Testis (tissue), 3 donors: Measurements from ENCODE around the gene THADA. TPM values are rescaled to one million over a fixed set of nuclear protein-coding genes. Genes with fewer than 3 reads are reported as not detected.
"Not testable (repeated sequence)": the region's sequence is repeated elsewhere in the genome, so short reads cannot be mapped to it uniquely, and the experiment has no call there.

ENCODE experiments used
- DNase-seq: peaks from one replicate; pipeline ENCODE4 v3.0.0-alpha.2; 2019
- H3K27ac ChIP-seq, 2 donors: fragments of 200-600 bp; sonication (generic); one replicate each; pipeline ENCODE4 v1.5.1; 2019
- H3K27me3 ChIP-seq: fragments of 200-600 bp; sonication (generic); one replicate; pipeline ENCODE4 v1.5.1; 2019
- H3K36me3 ChIP-seq: fragments of 200-600 bp; sonication (generic); one replicate; pipeline ENCODE4 v1.5.1; 2017; ENCODE audit warnings: low read depth; ENCODE audit errors: missing control alignments
- H3K4me1 ChIP-seq: fragments of 200-600 bp; sonication (generic); one replicate; pipeline ENCODE4 v1.5.1; 2019
- H3K4me3 ChIP-seq, 2 donors: fragments of 200-600 bp; sonication (generic); one replicate each; pipeline ENCODE4 v1.5.1; 2017 to 2019
- H3K9me3 ChIP-seq: fragments of 200-600 bp; sonication (generic); one replicate; pipeline ENCODE4 v1.5.1; 2017
- POLR2A ChIP-seq: fragments of 450-650 bp; IDR thresholded peaks from one replicate; pipeline ENCODE4 v1.6.1; 2017; ENCODE audit warnings: antibody characterized with exemption, mild to moderate bottlenecking, moderate library complexity
- WGBS, 2 donors: methylation state at CpG; one replicate each; pipeline ENCODE4 v1.1.5; 2018; 5-methylcytosine and 5-hydroxymethylcytosine counted together
- intact Hi-C: fragments of 100-400 bp; cut with DNase I; formaldehyde crosslinking; loops from one replicate; pipeline ENCODE4 v1.15.1; 2023; ENCODE audit warnings: low total_unique reads
- polyA plus RNA-seq: library from polyadenylated mRNA; stranded (reverse); fragments of 350-450 nt; fragmentation: Illumina TruSeq; extraction: RNeasy Lipid Tissue Mini Kit (QIAGEN cat#74804); gene quantifications from one replicate; pipeline ENCODE4 v1.2.3, GENCODE V29; 2014; ENCODE audit warnings: low read depth, low replicate concordance; ENCODE audit not compliant: insufficient read depth
- total RNA-seq, 2 donors: library from RNA; depleted of rRNA; stranded (reverse); fragments of >200 nt; gene quantifications; one replicate each; pipeline ENCODE4 v1.2.3, GENCODE V29; 2016
- TF ChIP-seq, protein P1 (sequence below), 3 experiments: fragments of 450-650 bp in 2 of 3; fragments of 200-600 bp in 1 of 3; sonication (generic) in 1 of 3; IDR thresholded peaks; one replicate each; pipeline ENCODE4 v1.5.1; 2016 to 2019; ENCODE audit warnings: antibody characterized with exemption in 3 of 3, mild to moderate bottlenecking in 2 of 3, moderate library complexity in 1 of 3

The THADA gene
- total and polyA plus RNA-seq, 3 donors from 2014 or later, result 29.5 to 43.9 (median 39.5) TPM

DNA sequence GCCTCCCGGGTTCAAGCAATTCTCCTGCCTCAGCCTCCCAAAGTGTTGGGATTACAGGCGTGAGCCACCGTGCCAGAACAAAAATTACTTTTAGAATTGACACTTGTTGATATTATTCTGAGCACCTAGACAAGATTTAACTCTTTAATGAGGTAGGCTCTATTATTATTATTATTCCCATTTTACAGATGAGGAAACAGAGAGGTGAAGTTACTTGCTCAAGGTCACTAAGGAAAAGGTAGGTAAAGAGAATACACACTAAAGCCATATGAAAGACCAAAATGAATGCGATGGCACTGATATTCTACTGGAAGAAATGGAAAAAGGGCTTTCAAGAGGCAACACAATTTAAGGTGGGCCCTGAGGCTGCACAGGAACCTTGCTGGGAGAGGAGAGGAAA lies 295.6 kb downstream of the THADA start:
- Histone ChIP-seq H3K4me3 (no peak overlapping the region), H3K9me3 (no peaks in the 10 kb centered on the region), H3K4me1 (peaks cover 29% of the 10 kb centered on the region), H3K27ac (no peak overlapping the region), H3K27me3 (no peaks in the 10 kb centered on the region), H3K36me3 (no peaks in the 10 kb centered on the region)
- WGBS, 2 donors, result 93 to 96% methylated on average over 4 of the region's 4 CpGs
- no peak for TF ChIP-seq POLR2A
- TF ChIP-seq, protein P1, sequence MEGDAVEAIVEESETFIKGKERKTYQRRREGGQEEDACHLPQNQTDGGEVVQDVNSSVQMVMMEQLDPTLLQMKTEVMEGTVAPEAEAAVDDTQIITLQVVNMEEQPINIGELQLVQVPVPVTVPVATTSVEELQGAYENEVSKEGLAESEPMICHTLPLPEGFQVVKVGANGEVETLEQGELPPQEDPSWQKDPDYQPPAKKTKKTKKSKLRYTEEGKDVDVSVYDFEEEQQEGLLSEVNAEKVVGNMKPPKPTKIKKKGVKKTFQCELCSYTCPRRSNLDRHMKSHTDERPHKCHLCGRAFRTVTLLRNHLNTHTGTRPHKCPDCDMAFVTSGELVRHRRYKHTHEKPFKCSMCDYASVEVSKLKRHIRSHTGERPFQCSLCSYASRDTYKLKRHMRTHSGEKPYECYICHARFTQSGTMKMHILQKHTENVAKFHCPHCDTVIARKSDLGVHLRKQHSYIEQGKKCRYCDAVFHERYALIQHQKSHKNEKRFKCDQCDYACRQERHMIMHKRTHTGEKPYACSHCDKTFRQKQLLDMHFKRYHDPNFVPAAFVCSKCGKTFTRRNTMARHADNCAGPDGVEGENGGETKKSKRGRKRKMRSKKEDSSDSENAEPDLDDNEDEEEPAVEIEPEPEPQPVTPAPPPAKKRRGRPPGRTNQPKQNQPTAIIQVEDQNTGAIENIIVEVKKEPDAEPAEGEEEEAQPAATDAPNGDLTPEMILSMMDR (IDR thresholded peaks at IDR 0.05), result no peak
- intact Hi-C loops, result no loop called here
- DNase-seq, result no peak

DNA sequence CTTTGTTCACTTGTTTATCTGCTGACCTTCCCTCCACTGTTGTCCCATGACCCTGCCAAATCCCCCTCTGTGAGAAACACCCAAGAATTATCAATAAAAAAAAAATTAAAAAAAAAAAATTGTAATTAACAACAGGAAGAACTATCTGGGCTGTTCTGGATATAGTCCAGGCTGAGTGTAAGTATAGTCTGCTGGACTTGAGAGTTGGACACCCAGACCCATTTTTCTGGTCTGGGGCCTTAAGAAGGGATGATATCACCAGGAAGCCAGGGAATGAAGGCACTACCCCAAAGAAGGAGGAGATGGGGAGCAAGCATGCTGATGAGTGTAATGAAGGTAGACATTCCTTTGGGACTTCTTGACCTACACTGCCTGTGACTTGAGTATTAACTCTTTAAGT lies 297.3 kb downstream of the THADA start:
- no peak overlapping the region for H3K4me3 ChIP-seq
- intact Hi-C loops, result no loop called here
- DNase-seq, result no peak
- no peaks in the 10 kb centered on the region for H3K27me3 ChIP-seq
- no peak overlapping the region for H3K27ac ChIP-seq
- H3K36me3 ChIP-seq, result no peaks in the 10 kb centered on the region
- H3K9me3 ChIP-seq, result no peaks in the 10 kb centered on the region
- no peak for TF ChIP-seq POLR2A
- TF ChIP-seq, protein P1 (IDR thresholded peaks at IDR 0.05), result no peak
- H3K4me1 ChIP-seq, result peaks cover 13% of the 10 kb centered on the region

DNA sequence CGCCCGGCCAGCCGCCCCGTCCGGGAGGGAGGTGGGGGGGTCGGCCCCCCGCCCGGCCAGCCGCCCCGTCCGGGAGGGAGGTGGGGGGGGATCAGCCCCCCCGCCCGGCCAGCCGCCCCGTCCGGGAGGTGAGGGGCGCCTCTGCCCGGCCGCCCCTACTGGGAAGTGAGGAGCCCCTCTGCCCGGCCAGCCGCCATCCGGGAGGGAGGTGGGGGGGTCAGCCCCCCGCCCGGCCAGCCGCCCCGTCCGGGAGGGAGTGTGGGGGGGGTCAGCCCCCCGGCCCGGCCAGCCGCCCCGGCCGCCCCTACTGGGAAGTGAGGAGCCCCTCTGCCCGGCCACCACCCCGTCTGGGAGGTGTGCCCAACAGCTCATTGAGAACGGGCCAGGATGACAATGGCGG lies 298.1 kb downstream of the THADA start:
- H3K36me3 ChIP-seq, H3K9me3 ChIP-seq, H3K4me1 ChIP-seq, intact Hi-C loops, H3K27ac ChIP-seq, H3K4me3 ChIP-seq, H3K27me3 ChIP-seq, DNase-seq: not testable (repeated sequence)
- 80% methylated on average over 4 of the region's 36 CpGs; no CpG with 5 or more reads in 1 of the 2 donors for WGBS, 2 donors

DNA sequence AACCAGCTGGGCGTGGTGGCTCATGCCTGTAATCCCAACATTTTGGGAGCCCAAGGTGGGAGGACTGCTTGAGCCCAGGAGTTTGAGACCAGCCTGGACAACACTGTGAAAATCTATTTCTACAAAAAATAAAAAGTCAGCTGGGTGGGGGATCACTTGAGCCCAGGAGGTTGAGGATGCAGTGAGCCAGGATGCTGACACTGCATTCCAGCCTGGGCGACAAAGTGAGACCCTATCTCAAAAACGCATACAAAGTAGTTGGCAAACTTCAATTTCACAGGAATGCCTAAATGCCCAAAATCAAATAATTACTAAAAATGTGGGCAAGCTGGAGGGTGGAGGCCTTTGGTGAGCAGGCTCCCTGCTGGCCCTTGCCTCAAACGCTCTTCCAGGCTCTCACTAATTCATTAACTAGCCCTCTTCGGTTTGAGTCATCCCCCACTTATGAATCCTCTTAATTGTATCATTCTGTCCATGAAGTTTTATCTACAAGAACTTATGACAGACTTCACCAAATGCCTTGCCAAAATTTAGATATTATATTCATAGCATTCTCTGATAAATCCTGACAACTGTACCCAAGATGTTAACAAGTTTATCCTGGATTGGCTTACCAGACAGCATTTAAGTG lies 300.8 kb downstream of the THADA start:
- Histone ChIP-seq H3K27me3 (no peaks in the 10 kb centered on the region), H3K4me3 (no peak overlapping the region), H3K9me3 (no peaks in the 10 kb centered on the region), H3K27ac (peak overlapping the region in 1 of 2 donors; percentile 68), H3K4me1 (no peaks in the 10 kb centered on the region), H3K36me3 (no peaks in the 10 kb centered on the region)
- DNase-seq, result no peak
- WGBS, 2 donors, result 61 to 66% methylated on average over 5 of the region's 5 CpGs
- intact Hi-C loops, result no loop called here
- TF ChIP-seq, protein P1 (IDR thresholded peaks at IDR 0.05), result no peak
- TF ChIP-seq POLR2A, result no peak

DNA sequence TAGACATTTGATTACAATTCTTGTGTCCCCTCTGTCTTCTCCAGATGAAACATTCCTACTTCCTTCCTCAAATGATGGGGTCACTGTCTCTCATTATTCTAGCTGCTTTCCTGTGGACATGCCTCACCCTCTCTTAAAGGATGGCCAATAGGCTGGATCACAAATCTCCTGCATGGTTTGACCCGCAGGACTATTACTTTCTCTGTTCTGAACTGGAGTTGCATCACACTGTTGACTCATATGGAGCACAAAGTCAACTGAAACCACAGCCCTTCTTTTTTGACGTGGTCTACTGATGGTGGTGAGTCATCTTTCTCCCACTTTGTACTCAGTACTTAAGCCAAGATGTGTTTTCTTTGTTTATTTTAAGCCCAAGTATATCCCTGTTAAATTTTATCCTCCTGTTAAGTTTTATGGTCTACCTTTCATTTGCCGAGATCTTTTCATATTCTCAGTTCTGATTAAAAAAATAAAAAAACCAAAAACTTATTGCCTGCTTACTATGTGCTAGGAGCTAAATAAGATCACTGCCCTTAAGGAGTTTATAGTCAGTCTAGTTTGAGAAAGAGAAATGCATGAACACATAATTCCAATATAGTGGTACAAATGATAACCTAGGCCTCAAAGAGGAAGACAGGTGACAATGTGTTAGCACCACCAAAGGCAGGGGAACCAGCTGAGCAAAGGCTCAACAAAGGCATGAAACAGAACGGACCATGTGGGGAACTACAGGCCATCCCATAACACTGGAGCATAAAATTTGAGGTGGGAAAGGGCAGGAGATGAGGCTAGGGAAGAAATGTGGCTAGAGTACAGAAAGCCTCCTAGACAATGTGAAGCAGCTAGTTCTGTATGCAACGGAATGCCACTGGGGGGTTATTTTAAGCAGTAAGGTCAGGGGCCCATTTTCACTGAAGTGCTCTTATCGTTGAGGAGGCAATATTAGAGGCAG lies 301.8 kb downstream of the THADA start:
- TF ChIP-seq POLR2A, result no peak
- TF ChIP-seq, protein P1 (IDR thresholded peaks at IDR 0.05), result no peak
- intact Hi-C loops, result no loop called here
- H3K27ac ChIP-seq, result peak overlapping the region; percentile 20 to 68
- 78 to 79% methylated on average over 6 of the region's 6 CpGs for WGBS, 2 donors
- no peaks in the 10 kb centered on the region for H3K4me1 ChIP-seq
- no peak overlapping the region for H3K4me3 ChIP-seq
- H3K36me3 ChIP-seq, result no peaks in the 10 kb centered on the region
- H3K27me3 ChIP-seq, result no peaks in the 10 kb centered on the region
- no peaks in the 10 kb centered on the region for H3K9me3 ChIP-seq
- no peak for DNase-seq
